Peyer's patch (tissue), 4 donors: ENCODE results near the gene C5orf34. TPM values are rescaled to one million over a fixed set of nuclear protein-coding genes. Genes with fewer than 3 reads are reported as not detected.
"Not testable (repeated sequence)": the region's sequence is repeated elsewhere in the genome, so short reads cannot be mapped to it uniquely, and the experiment has no call there.

Experiments
- DNase-seq, 3 donors: peaks; one replicate each; pipeline ENCODE4 v3.0.0-alpha.2; 2017 to 2019
- H3K27ac ChIP-seq, 4 donors: fragments of 200-600 bp; sonication (generic); one replicate each; pipeline ENCODE4 v1.5.1; 2016 to 2019
- H3K27me3 ChIP-seq, 2 donors: fragments of 200-600 bp; sonication (generic); one replicate each; pipeline ENCODE4 v1.5.1; 2019
- H3K36me3 ChIP-seq, 3 donors: fragments of 200-600 bp; sonication (generic); one replicate each; pipeline ENCODE4 v1.5.1; 2016 to 2019
- H3K4me1 ChIP-seq, 4 donors: fragments of 200-600 bp; sonication (generic); one replicate each; pipeline ENCODE4 v1.5.1; 2016 to 2019
- H3K4me3 ChIP-seq, 4 donors: fragments of 200-600 bp; sonication (generic); 1 replicate in 3 of 4; 2 replicates in 1 of 4; pipeline ENCODE4 v1.5.1; 2016 to 2019; ENCODE audit warnings: mild to moderate bottlenecking in 1 of 4
- H3K9me3 ChIP-seq, 4 donors: fragments of 200-600 bp; sonication (generic); one replicate each; pipeline ENCODE4 v1.5.1; 2016 to 2019; ENCODE audit warnings: mild to moderate bottlenecking in 1 of 4
- CTCF ChIP-seq, 6 experiments: fragments of 450-650 bp in 4 of 6; fragments of 200-600 bp in 2 of 6; sonication (generic) in 1 of 6; IDR thresholded peaks; one replicate each; pipeline ENCODE4 v1.5.1; 2017 to 2019; ENCODE audit warnings: antibody characterized with exemption in 6 of 6, mild to moderate bottlenecking in 3 of 6, moderate library complexity in 1 of 6
- POLR2A ChIP-seq, 2 donors: fragments of 450-650 bp; IDR thresholded peaks; one replicate each; pipeline ENCODE4 v1.5.1; 2017; ENCODE audit warnings: antibody characterized with exemption in 2 of 2, mild to moderate bottlenecking in 2 of 2, moderate library complexity in 2 of 2
- total RNA-seq, 4 donors: library from RNA; depleted of rRNA; stranded (reverse); fragments of >200 nt; gene quantifications; one replicate each; pipeline ENCODE4 v1.1.0, GENCODE V29; 2016

The C5orf34 gene
- total RNA-seq, 4 donors from 2014 or later, result 0.47 to 7.4 (median 1.3) TPM

- Histone ChIP-seq H3K9me3 (peaks cover 0 to 11% (median 2%) of the 10 kb centered on the region in 4 donors), H3K4me3 (no peak overlapping the region), H3K36me3 (no peaks in the 10 kb centered on the region), H3K27me3 (no peaks in the 10 kb centered on the region), H3K4me1 (no peaks in the 10 kb centered on the region), H3K27ac (no peak overlapping the region)
- no peak for DNase-seq
- TF ChIP-seq CTCF (IDR thresholded peaks at IDR 0.05) (no peak), POLR2A (IDR thresholded peaks at IDR 0.05) (no peak)
Measured at GRCh38 chr5:43467100-43467499, 47.8 kb downstream of the C5orf34 start.

- not testable (repeated sequence) for H3K4me1 ChIP-seq, H3K36me3 ChIP-seq, H3K27ac ChIP-seq, H3K9me3 ChIP-seq, H3K4me3 ChIP-seq, DNase-seq, H3K27me3 ChIP-seq
Measured at GRCh38 chr5:43465455-43465854, 49.5 kb downstream of the C5orf34 start.

DNA sequence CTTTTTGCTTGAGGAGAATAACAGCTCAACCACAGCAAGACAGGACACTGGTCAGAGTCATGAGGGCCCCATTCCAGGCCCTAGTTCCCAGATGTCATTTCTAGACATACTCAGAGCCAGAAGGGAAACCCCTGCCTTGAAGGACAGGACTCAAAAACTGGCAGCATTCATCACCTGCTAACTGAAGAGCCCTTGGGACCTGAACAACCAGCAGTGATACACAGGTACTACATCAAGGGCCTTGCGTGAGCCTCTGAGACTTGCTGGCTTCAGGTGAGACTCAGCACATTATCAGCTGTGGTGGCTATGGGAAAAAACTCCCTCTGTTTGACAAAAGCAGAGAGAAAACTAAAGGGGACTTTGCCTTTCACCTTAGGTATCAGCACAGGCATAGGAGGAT, 53.9 kb downstream of the C5orf34 start:
- H3K36me3 ChIP-seq, result no peaks in the 10 kb centered on the region
- no peaks in the 10 kb centered on the region for H3K4me1 ChIP-seq
- no peak overlapping the region for H3K4me3 ChIP-seq
- no peaks in the 10 kb centered on the region for H3K9me3 ChIP-seq
- no peak for DNase-seq
- H3K27me3 ChIP-seq, result no peaks in the 10 kb centered on the region
- H3K27ac ChIP-seq, result no peak overlapping the region
- TF ChIP-seq POLR2A (IDR thresholded peaks at IDR 0.05) (no peak), CTCF (IDR thresholded peaks at IDR 0.05) (no peak)

DNA sequence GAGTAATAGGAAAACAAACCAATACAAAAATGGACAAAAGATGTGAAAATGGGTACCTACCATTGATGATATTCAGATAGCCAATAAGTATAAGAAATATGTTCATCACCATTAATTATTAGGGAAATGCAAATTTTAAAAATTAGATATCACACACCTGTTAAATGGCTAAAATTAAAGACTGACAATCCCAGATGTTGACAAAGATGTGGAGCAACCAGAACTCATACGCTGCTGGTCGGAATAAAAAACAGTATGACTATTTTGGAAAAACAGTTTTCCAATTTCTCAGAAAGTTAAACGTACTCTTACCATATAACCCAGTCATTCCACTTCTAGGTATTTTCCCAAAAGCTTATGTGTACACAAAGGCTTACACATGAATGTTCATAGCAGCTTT, 58.4 kb downstream of the C5orf34 start:
- H3K27me3 ChIP-seq, result no peaks in the 10 kb centered on the region
- H3K27ac ChIP-seq, result no peak overlapping the region
- no peaks in the 10 kb centered on the region for H3K36me3 ChIP-seq
- no peak overlapping the region for H3K4me3 ChIP-seq
- H3K9me3 ChIP-seq, result no peaks in the 10 kb centered on the region
- TF ChIP-seq CTCF (IDR thresholded peaks at IDR 0.05) (no peak), POLR2A (IDR thresholded peaks at IDR 0.05) (no peak)
- DNase-seq, result no peak
- no peaks in the 10 kb centered on the region for H3K4me1 ChIP-seq

DNA sequence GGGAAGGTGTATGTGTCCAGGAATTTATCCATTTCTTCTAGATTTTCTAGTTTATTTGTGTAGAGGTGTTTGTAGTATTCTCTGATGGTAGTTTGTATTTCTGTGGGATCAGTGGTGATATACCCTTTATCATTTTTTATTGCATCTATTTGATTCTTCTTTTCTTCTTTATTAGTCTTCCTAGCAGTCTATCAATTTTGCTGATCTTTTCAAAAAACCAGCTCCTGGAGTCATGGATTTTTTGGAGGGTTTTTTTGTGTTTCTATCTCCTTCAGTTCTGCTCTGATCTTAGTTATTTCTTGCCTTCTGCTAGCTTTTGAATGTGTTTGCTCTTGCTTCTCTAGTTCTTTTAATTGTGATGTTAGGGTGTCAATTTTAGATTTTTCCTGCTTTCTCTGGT, 73.4 kb downstream of the C5orf34 start:
- not testable (repeated sequence) for H3K27me3 ChIP-seq, H3K4me3 ChIP-seq, H3K4me1 ChIP-seq, H3K36me3 ChIP-seq, H3K27ac ChIP-seq, DNase-seq, H3K9me3 ChIP-seq

DNA sequence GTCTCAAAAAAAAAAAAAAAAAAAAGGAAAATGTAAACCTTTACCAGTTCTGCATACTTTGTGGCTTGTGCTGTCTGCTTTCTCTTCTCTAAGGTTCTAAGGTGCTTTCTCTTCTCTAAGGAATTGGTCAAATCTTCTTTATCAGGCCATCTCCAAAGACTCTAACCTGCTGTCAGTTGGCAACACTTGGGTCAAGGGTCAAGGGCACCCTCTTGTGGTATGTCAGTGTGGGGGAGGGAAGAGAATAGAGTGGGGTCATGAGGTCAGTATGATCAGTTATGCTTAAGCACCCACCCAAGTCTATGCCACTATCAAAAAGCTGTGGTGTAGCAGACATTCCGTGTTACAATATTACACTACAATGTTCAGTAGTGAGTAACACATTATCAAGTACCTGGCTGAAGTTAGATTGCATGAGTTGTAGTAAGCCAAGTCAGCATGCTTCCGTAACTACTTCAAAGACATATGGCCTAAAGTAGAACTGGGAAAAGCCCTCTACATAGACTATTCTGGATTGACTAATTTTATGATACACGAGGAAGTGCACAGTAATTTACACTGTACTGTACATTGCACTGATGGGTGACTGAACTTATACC, 77.8 kb downstream of the C5orf34 start:
- TF ChIP-seq POLR2A (IDR thresholded peaks at IDR 0.05) (no peak), CTCF (IDR thresholded peaks at IDR 0.05) (no peak)
- Histone ChIP-seq H3K27ac (no peak overlapping the region), H3K27me3 (no peaks in the 10 kb centered on the region), H3K9me3 (no peaks in the 10 kb centered on the region), H3K36me3 (no peaks in the 10 kb centered on the region), H3K4me1 (peaks cover 0 to 7% (median 0%) of the 10 kb centered on the region in 4 donors), H3K4me3 (no peak overlapping the region)
- DNase-seq, result no peak

Other genes with a start within 250 kb of the C5orf34 start
- 100 to 1,000 TPM in 1 of 4 donors, 10 to 100 TPM in 3; 26.4 to 107 (median 66.4) TPM for gene HMGCS1, start 201.7 kb downstream of the C5orf34 start, total RNA-seq
- gene CCL28, start 102.8 kb downstream of the C5orf34 start, total RNA-seq, result 10 to 100 TPM in 3 of 4 donors, 1 to 10 TPM in 1; 5.5 to 22.3 (median 13.0) TPM
- 1 to 10 TPM; 3.3 to 5.8 (median 4.7) TPM for gene TMEM267, start 31.3 kb downstream of the C5orf34 start, total RNA-seq
- 10 to 100 TPM; 45.9 to 61.1 (median 48.9) TPM for gene PAIP1, start 41.9 kb upstream of the C5orf34 start, total RNA-seq
- gene NNT, start 88.0 kb upstream of the C5orf34 start, total RNA-seq, result 10 to 100 TPM; 30.5 to 59.7 (median 44.5) TPM